ENCODE results near the gene MYO1F.

GRCh38 chr19:8617984-8618383 is 40.7 kb upstream of the MYO1F start:
- TF ChIP-seq CTCF (IDR thresholded peaks at IDR 0.05; ENCODE audit: insufficient read depth, low read length) (no peak), GABPA (IDR thresholded peaks at IDR 0.05; ENCODE audit: low read depth) (no peak)
- TF ChIP-seq, protein P1, sequence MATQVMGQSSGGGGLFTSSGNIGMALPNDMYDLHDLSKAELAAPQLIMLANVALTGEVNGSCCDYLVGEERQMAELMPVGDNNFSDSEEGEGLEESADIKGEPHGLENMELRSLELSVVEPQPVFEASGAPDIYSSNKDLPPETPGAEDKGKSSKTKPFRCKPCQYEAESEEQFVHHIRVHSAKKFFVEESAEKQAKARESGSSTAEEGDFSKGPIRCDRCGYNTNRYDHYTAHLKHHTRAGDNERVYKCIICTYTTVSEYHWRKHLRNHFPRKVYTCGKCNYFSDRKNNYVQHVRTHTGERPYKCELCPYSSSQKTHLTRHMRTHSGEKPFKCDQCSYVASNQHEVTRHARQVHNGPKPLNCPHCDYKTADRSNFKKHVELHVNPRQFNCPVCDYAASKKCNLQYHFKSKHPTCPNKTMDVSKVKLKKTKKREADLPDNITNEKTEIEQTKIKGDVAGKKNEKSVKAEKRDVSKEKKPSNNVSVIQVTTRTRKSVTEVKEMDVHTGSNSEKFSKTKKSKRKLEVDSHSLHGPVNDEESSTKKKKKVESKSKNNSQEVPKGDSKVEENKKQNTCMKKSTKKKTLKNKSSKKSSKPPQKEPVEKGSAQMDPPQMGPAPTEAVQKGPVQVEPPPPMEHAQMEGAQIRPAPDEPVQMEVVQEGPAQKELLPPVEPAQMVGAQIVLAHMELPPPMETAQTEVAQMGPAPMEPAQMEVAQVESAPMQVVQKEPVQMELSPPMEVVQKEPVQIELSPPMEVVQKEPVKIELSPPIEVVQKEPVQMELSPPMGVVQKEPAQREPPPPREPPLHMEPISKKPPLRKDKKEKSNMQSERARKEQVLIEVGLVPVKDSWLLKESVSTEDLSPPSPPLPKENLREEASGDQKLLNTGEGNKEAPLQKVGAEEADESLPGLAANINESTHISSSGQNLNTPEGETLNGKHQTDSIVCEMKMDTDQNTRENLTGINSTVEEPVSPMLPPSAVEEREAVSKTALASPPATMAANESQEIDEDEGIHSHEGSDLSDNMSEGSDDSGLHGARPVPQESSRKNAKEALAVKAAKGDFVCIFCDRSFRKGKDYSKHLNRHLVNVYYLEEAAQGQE (IDR thresholded peaks at IDR 0.05; ENCODE audit: insufficient replicate concordance, low read depth) = no peak
